ENCODE results near the gene ADAR. TPM values are rescaled to one million over a fixed set of nuclear protein-coding genes. Genes with fewer than 3 reads are reported as not detected.

The ADAR gene
- total and polyA plus RNA-seq, 5 donors from 2014 or later: 94.6 to 264 (median 110) TPM

DNA sequence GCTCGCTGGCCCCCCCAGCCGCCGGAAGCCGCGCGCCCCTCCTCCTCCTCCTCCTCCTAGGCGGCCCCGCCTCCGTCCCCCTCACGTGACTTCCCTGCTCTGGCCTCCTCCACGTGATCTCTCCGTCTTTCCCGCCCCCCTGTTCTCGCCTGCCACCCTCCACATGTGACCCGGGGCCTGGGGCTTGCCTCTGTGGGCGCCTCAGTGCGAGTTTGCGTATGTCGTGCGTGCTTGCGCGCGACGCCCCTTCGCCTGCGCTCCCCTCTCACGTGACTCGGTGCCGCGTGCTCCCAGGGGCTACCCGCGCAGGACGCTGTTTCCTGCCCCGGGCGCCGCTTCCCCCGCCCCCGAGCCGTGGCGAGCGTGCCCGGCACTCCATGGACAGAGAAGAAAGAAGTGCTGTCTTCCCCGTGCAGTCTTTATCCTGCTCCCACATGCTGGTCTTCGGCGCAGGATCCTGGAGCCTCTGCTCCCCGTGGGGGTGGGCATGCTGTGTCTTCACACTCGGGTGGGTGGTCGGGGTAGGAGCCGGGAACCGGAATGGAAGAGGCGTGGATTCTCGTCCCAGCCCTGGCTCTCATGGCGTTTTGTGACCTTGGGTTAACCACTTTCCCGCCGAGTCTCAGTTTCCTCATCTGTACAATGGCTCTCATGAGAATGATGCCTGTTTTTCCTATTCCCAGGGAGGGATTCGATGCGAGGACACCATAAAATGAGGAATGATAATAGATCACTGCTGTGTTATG is 49.1 kb downstream of the ADAR start:
- ATAC-seq (ENCODE audit: low read depth in 2 of 2) (peak; percentile 92 to 93), DNase-seq (peak; percentile 100)
- Histone ChIP-seq H3K27me3 (ENCODE audit: control insufficient read depth, insufficient read depth, low read length) (no peaks in the 10 kb centered on the region), H3K4me3 (ENCODE audit: low read depth, low read length) (peak overlapping the region; percentile 90), H3K4me1 (ENCODE audit: control insufficient read depth, insufficient read depth, low read length, poor library complexity, severe bottlenecking) (peaks cover 30% of the 10 kb centered on the region), H3K9me3 (ENCODE audit: control insufficient read depth in 2 of 2, low read length in 2 of 2) (no peaks in the 10 kb centered on the region), H3K36me3 (ENCODE audit: control insufficient read depth, insufficient read depth, low read length) (peaks cover 22% of the 10 kb centered on the region), H3K27ac (ENCODE audit: insufficient read depth, low read length, poor library complexity, severe bottlenecking) (peak overlapping the region; percentile 93)
- H3K9me3 Mint-ChIP-seq: no peaks in the 10 kb centered on the region
- H3K4me3 Mint-ChIP-seq: peak overlapping the region; percentile 90 to 94 (median 92)
- H3K4me1 Mint-ChIP-seq: peaks cover 7 to 46% (median 35%) of the 10 kb centered on the region in 4 donors
- peaks cover 24% of the 10 kb centered on the region for H3K36me3 Mint-ChIP-seq
- peak overlapping the region; percentile 72 to 92 (median 92) for H3K27ac Mint-ChIP-seq
- H3K27me3 Mint-ChIP-seq: peaks cover 12% of the 10 kb centered on the region

DNA sequence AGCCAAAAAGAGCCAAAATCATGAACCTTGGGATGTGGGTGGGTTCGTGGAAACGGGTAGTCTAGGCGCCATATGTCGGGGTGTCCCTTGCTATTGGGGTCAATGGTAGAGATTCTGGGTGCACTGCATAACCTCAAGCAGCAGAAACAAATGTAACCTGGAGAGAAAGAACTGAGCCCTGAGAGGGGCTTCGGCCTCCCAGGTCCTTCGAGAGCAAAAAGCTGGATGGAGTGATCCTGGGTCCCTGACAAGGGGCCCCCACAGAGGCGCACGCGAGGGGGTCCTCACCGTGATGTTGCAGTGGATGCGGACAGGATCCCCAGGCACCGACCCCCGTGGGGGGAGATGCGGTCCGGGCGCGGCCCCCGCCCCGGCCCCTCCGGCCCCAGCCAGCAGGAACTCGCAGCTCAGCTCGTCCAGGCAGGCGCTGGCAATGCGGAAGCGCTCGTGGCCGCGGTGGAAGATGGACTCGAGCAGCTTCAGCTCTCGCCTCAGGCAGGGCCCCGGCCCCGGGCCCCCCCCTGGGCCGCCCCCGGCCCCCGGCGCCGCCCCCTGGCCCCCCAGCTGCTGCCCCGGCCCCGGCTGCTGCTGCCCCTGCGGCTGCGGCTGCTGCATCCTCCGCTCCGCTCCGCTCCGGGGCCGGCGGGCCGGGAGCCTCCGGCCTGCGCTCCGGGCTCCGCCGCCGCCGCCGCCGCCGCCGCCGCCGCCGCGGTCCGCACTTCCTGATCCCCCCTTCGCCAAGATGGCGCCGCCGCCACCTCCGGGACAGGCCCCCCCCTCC is 49.9 kb downstream of the ADAR start, which contains the start of gene UBE2Q1:
UBE2Q1 (minus strand) TSS at position 724 of the 781 bp plus-strand sequence; CDS start at position 615, 109 bp downstream.
- Mint-ChIP-seq H3K36me3 (peaks cover 32% of the 10 kb centered on the region), H3K27ac (peak within 1 kb of the TSS; percentile 92 to 98 (median 95)), H3K4me3 (peak within 1 kb of the TSS; percentile 94 to 96 (median 96)), H3K27me3 (peaks cover 9% of the 10 kb centered on the region), H3K9me3 (no peaks in the 10 kb centered on the region), H3K4me1 (peaks cover 7 to 46% (median 39%) of the 10 kb centered on the region in 4 donors)
- Histone ChIP-seq H3K36me3 (ENCODE audit: control insufficient read depth, insufficient read depth, low read length) (peaks cover 29% of the 10 kb centered on the region), H3K27me3 (ENCODE audit: control insufficient read depth, insufficient read depth, low read length) (no peaks in the 10 kb centered on the region), H3K27ac (ENCODE audit: insufficient read depth, low read length, poor library complexity, severe bottlenecking) (peak within 1 kb of the TSS; percentile 93), H3K4me1 (ENCODE audit: control insufficient read depth, insufficient read depth, low read length, poor library complexity, severe bottlenecking) (peaks cover 30% of the 10 kb centered on the region), H3K9me3 (ENCODE audit: control insufficient read depth in 2 of 2, low read length in 2 of 2) (no peaks in the 10 kb centered on the region), H3K4me3 (ENCODE audit: low read depth, low read length) (peak within 1 kb of the TSS; percentile 90)
- ATAC-seq (ENCODE audit: low read depth in 2 of 2) (no peak), DNase-seq (peak; percentile 20 to 47 (median 44))

DNA sequence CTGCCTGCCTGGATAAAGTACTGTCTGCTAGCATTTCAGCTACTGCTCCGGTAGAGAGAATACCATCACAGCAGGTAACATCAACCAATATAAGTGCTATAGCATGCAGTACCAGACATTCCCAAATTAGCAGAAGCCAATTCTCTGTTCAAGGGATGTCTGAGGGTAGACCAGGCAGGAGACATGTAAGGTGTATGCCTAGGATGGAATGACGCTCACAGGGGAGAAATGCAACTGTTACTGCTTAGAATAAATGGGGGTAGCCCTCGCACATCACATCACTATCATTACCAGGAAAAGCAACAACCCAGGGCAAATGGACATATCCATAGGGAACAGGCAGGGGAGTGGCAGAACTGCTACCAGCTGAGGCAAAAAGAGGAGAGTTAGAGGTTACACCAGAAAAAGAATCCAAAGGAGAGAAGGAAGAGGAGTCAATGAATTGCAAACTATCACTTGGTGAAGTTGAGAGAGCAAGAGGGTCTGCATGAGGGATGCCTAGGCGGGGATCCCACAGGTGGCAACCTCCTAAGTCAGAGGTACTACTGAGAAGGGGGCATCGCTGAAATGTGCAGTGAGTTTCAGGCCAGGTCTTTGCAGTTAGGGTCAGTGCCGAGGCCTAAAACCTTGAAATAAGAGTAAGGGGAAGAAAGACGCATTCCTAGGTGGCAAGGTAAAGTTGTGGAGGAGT is 50.6 kb downstream of the ADAR start:
- H3K27me3 ChIP-seq (ENCODE audit: control insufficient read depth, insufficient read depth, low read length): no peaks in the 10 kb centered on the region
- peak overlapping the region; percentile 72 for H3K27ac ChIP-seq (ENCODE audit: insufficient read depth, low read length, poor library complexity, severe bottlenecking)
- Mint-ChIP-seq H3K27ac (peak overlapping the region; percentile 90 to 98 (median 95)), H3K36me3 (peaks cover 38% of the 10 kb centered on the region), H3K9me3 (no peaks in the 10 kb centered on the region), H3K4me1 (peaks cover 7 to 48% (median 39%) of the 10 kb centered on the region in 4 donors), H3K4me3 (peak overlapping the region; percentile 91 to 96 (median 96)), H3K27me3 (peaks cover 6% of the 10 kb centered on the region)
- H3K4me1 ChIP-seq (ENCODE audit: control insufficient read depth, insufficient read depth, low read length, poor library complexity, severe bottlenecking): peaks cover 30% of the 10 kb centered on the region
- peak overlapping the region; percentile 88 for H3K4me3 ChIP-seq (ENCODE audit: low read depth, low read length)
- DNase-seq (peak in 1 of 3 donors; percentile 16), ATAC-seq (ENCODE audit: low read depth in 2 of 2) (no peak)
- H3K36me3 ChIP-seq (ENCODE audit: control insufficient read depth, insufficient read depth, low read length): peaks cover 37% of the 10 kb centered on the region
- no peaks in the 10 kb centered on the region for H3K9me3 ChIP-seq (ENCODE audit: control insufficient read depth in 2 of 2, low read length in 2 of 2)

DNA sequence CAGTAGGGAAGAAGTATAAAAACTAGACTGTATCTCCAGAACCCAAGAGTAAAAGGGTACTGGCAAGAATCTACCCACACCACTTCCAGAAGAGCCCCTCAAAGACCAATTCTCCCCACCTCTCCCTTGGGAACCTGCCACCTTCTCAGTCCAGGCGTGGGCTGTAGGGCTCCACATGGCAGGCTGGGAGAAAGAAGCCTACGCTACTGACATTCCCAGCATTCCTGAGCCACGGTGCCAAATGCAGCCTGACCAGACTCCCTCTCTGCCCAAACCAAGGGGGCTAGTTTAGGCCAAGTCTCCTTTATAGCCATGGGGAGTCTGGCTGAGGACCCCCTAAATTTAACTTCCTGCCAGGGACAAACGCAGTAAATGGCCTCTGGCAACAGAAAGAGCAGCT is 51.6 kb downstream of the ADAR start:
- no peaks in the 10 kb centered on the region for H3K9me3 ChIP-seq (ENCODE audit: control insufficient read depth in 2 of 2, low read length in 2 of 2)
- peak overlapping the region; percentile 91 to 96 (median 96) for H3K4me3 Mint-ChIP-seq
- H3K9me3 Mint-ChIP-seq: no peaks in the 10 kb centered on the region
- peaks cover 46% of the 10 kb centered on the region for H3K36me3 ChIP-seq (ENCODE audit: control insufficient read depth, insufficient read depth, low read length)
- H3K27me3 ChIP-seq (ENCODE audit: control insufficient read depth, insufficient read depth, low read length): no peaks in the 10 kb centered on the region
- peaks cover 38% of the 10 kb centered on the region for H3K36me3 Mint-ChIP-seq
- peaks cover 2% of the 10 kb centered on the region for H3K27me3 Mint-ChIP-seq
- peak overlapping the region; percentile 69 to 90 (median 76) for H3K27ac Mint-ChIP-seq
- DNase-seq (no peak), ATAC-seq (ENCODE audit: low read depth in 2 of 2) (no peak)
- H3K27ac ChIP-seq (ENCODE audit: insufficient read depth, low read length, poor library complexity, severe bottlenecking): peak overlapping the region; percentile 6
- H3K4me3 ChIP-seq (ENCODE audit: low read depth, low read length): peak overlapping the region; percentile 88
- peaks cover 7 to 48% (median 39%) of the 10 kb centered on the region in 4 donors for H3K4me1 Mint-ChIP-seq
- H3K4me1 ChIP-seq (ENCODE audit: control insufficient read depth, insufficient read depth, low read length, poor library complexity, severe bottlenecking): peaks cover 30% of the 10 kb centered on the region

DNA sequence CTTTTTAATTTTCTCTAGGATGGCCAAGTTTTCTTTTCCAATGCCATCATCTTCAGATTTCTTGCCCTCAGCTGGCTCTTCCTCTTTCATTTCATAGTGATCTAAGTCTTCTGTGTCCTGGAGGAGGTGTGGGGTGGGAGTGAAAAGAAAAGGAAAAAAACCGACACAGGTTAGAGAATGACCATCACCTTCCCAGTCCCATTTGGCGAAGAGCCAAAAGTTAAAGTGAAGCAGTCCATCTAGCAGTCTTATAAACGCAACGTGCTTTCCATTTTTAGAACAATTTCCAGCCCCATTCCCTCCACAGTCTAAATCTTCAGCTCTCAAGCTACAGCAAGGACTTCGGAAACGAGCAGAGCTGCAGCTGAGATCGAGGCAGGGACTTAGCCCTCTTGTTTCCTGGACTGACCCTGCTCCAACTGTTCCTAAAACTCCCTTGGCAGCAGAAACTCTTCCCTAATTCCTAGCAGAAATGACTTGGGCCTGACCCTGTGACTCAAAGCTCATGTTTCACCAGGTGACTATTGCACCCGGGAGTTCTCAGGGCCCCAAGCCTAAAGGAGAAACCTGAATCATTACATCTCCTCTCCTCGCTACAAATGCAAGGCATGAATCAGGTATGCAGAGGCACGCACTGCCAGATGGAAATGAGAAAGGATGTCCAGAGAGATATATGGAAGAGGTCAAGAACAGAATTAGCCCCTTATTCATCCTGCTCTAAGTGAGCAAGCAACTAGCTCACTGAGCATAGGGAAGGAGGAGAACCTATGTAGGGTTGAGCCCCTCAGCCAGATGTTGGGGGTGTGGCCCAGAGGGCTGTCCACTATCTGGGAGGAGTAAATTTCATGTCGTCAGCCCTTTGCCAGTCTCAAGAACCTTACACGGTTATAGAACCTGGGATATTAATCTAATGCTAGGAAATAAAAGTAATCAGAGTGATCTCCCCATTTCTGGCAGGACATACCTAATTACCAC is 54.6 kb downstream of the ADAR start:
- Histone ChIP-seq H3K27ac (ENCODE audit: insufficient read depth, low read length, poor library complexity, severe bottlenecking) (no peak overlapping the region), H3K36me3 (ENCODE audit: control insufficient read depth, insufficient read depth, low read length) (peaks cover 77% of the 10 kb centered on the region), H3K27me3 (ENCODE audit: control insufficient read depth, insufficient read depth, low read length) (no peaks in the 10 kb centered on the region), H3K9me3 (ENCODE audit: control insufficient read depth in 2 of 2, low read length in 2 of 2) (no peaks in the 10 kb centered on the region), H3K4me3 (ENCODE audit: low read depth, low read length) (no peak overlapping the region), H3K4me1 (ENCODE audit: control insufficient read depth, insufficient read depth, low read length, poor library complexity, severe bottlenecking) (peaks cover 22% of the 10 kb centered on the region)
- Mint-ChIP-seq H3K27me3 (no peaks in the 10 kb centered on the region), H3K36me3 (peaks cover 57% of the 10 kb centered on the region), H3K4me3 (peak overlapping the region in 1 of 4 donors; percentile 45), H3K9me3 (no peaks in the 10 kb centered on the region), H3K27ac (no peak overlapping the region), H3K4me1 (peaks cover 12 to 57% (median 41%) of the 10 kb centered on the region in 4 donors)
- no peak for ATAC-seq (ENCODE audit: low read depth in 2 of 2)
- DNase-seq: no peak

DNA sequence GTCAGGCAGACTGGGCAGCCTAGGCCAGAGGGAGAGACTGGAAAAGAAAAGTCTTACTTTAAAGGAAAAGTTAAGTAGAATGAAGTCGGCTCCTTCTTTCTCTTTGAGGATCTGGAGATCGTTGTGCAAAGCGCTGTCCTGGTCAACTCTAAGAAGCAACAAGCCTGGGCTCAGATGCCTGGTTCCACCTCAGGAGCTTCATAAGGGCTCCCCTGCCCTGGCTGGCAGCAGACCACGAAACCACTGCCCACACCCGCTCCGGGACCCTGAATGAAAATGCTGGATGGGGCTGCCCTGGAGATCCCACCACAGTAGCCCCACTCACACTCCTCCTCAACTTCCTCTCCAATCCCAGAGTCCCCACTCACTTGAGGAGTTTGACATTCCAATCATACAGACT is 56.0 kb downstream of the ADAR start:
- Mint-ChIP-seq H3K27ac (no peak overlapping the region), H3K4me1 (peaks cover 7 to 52% (median 34%) of the 10 kb centered on the region in 4 donors), H3K27me3 (no peaks in the 10 kb centered on the region), H3K4me3 (no peak overlapping the region), H3K36me3 (peaks cover 57% of the 10 kb centered on the region), H3K9me3 (no peaks in the 10 kb centered on the region)
- ATAC-seq (ENCODE audit: low read depth in 2 of 2): no peak
- Histone ChIP-seq H3K27ac (ENCODE audit: insufficient read depth, low read length, poor library complexity, severe bottlenecking) (no peak overlapping the region), H3K4me3 (ENCODE audit: low read depth, low read length) (no peak overlapping the region), H3K9me3 (ENCODE audit: control insufficient read depth in 2 of 2, low read length in 2 of 2) (no peaks in the 10 kb centered on the region), H3K4me1 (ENCODE audit: control insufficient read depth, insufficient read depth, low read length, poor library complexity, severe bottlenecking) (peaks cover 10% of the 10 kb centered on the region), H3K27me3 (ENCODE audit: control insufficient read depth, insufficient read depth, low read length) (no peaks in the 10 kb centered on the region), H3K36me3 (ENCODE audit: control insufficient read depth, insufficient read depth, low read length) (peaks cover 77% of the 10 kb centered on the region)
- DNase-seq: no peak

All from CD4-positive, CD25-positive, alpha-beta regulatory T cell (primary cell).